H1 (cell line): ENCODE measurements around the gene CTBP2. TPM values are rescaled to one million over a fixed set of nuclear protein-coding genes. Genes with fewer than 3 reads are reported as not detected.

Source experiments
- CTCF ChIA-PET: fragments of 300-600 bp; sonication (Branson Sonifier 250); formaldehyde crosslinking; loops from one replicate; lab custom pipeline; 2021; ENCODE audit not compliant: partially characterized antibody; lab: Charles Lee
- POLR2A ChIA-PET: fragments of 300-600 bp; sonication (Branson Sonifier 250); formaldehyde crosslinking; loops from one replicate; lab custom pipeline; 2021; ENCODE audit warnings: inconsistent platforms; ENCODE audit not compliant: partially characterized antibody; lab: Charles Lee
- DNase-seq, 2 experiments: peaks; one replicate each; pipeline versions ENCODE4 v3.0.0 to v3.0.0-alpha.2; 2010 to 2022; ENCODE audit warnings: low spot score in 2 of 2, low read depth in 1 of 2, mixed read lengths in 1 of 2
- FAIRE-seq: peaks from 2 replicates; lab custom pipeline; 2011; peaks lifted over from hg19 to GRCh38; lab: Jason Lieb, UNC
- H2AFZ ChIP-seq: 2 replicates; pipeline ENCODE4 v1.8.1; 2012; ENCODE audit warnings: low read length, inconsistent platforms
- H2AK5ac ChIP-seq: 2 replicates; pipeline ENCODE4 v1.6.1; 2013; ENCODE audit warnings: low read depth, low read length
- H2BK120ac ChIP-seq: replicated peaks from 2 replicates; pipeline ENCODE3; 2013; ENCODE audit warnings: low read depth, low read length, inconsistent platforms
- H2BK12ac ChIP-seq: 2 replicates; pipeline ENCODE4 v1.6.1; 2013; ENCODE audit warnings: low read depth, low read length
- H2BK15ac ChIP-seq: 2 replicates; pipeline ENCODE4 v1.6.1; 2013; ENCODE audit warnings: low read length
- H2BK20ac ChIP-seq: 2 replicates; pipeline ENCODE4 v1.6.1; 2013; ENCODE audit warnings: low read length
- H2BK5ac ChIP-seq: 2 replicates; pipeline ENCODE4 v1.6.1; 2013; ENCODE audit warnings: low read depth, low read length
- H3K14ac ChIP-seq: 2 replicates; pipeline ENCODE4 v1.6.1; 2013; ENCODE audit warnings: inconsistent platforms; ENCODE audit not compliant: insufficient read length
- H3K18ac ChIP-seq: 2 replicates; pipeline ENCODE4 v1.6.1; 2013; ENCODE audit warnings: low read length; ENCODE audit errors: extremely low read depth
- H3K23ac ChIP-seq: 2 replicates; pipeline ENCODE4 v1.6.1; 2013; ENCODE audit warnings: inconsistent platforms; ENCODE audit not compliant: insufficient read length
- H3K23me2 ChIP-seq: 2 replicates; pipeline ENCODE4 v1.6.1; 2013; ENCODE audit warnings: low read depth, low read length
- H3K27ac ChIP-seq: 2 replicates; pipeline ENCODE4 v1.6.1; 2011; ENCODE audit warnings: low read depth, low read length, inconsistent platforms
- H3K27me3 ChIP-seq, 4 experiments: replicated peaks in 1 of 4; 1 replicate in 1 of 4; 2 replicates in 3 of 4; pipeline versions ENCODE4 v1.6.1 to v1.8.1; 2011 to 2013; ENCODE audit warnings: low read length in 3 of 4, mild to moderate bottlenecking in 3 of 4, inconsistent platforms in 2 of 4, mixed read lengths in 2 of 4, moderate library complexity in 1 of 4; ENCODE audit not compliant: control insufficient read depth in 3 of 4, insufficient read depth in 3 of 4; ENCODE audit errors: extremely low read depth in 1 of 4
- H3K36me3 ChIP-seq, 4 experiments: 2 replicates each; pipeline versions ENCODE4 v1.6.1 to v1.8.1; 2011 to 2013; ENCODE audit warnings: mild to moderate bottlenecking in 4 of 4, low read length in 3 of 4, moderate library complexity in 2 of 4, control low read depth in 1 of 4, inconsistent platforms in 1 of 4; ENCODE audit not compliant: insufficient read depth in 4 of 4, control insufficient read depth in 2 of 4
- H3K4ac ChIP-seq: replicated peaks from 2 replicates; pipeline ENCODE3; 2013; ENCODE audit warnings: low read length, low read depth, mixed read lengths, inconsistent platforms; ENCODE audit not compliant: insufficient read length
- H3K4me1 ChIP-seq, 4 experiments: replicated peaks in 1 of 4; 1 replicate in 1 of 4; 2 replicates in 3 of 4; pipeline versions ENCODE4 v1.6.1 to v1.8.1; 2011 to 2013; ENCODE audit warnings: low read length in 3 of 4, inconsistent platforms in 2 of 4, mixed read lengths in 1 of 4; ENCODE audit not compliant: insufficient read depth in 4 of 4, control insufficient read depth in 3 of 4
- H3K4me2 ChIP-seq, 2 experiments: 2 replicates each; pipeline versions ENCODE4 v1.6.1 to v1.8.1; 2011 to 2013; ENCODE audit warnings: low read depth in 2 of 2, low read length in 2 of 2, control low read depth in 1 of 2, inconsistent platforms in 1 of 2, mild to moderate bottlenecking in 1 of 2; ENCODE audit not compliant: insufficient read depth in 1 of 2
- H3K4me3 ChIP-seq, 4 experiments: fragments of 200-600, 300-600 bp in 1 of 4; sonication (generic), shearing (Covaris generic), sonication (Bioruptor Twin) in 1 of 4; 2 replicates each; pipeline versions ENCODE4 v1.5.1 to v1.8.1; 2011 to 2016; ENCODE audit warnings: low read length in 4 of 4, low read depth in 3 of 4, control low read depth in 2 of 4, inconsistent platforms in 2 of 4, mild to moderate bottlenecking in 2 of 4, mixed read lengths in 1 of 4, moderate library complexity in 1 of 4; ENCODE audit not compliant: insufficient read depth in 2 of 4; ENCODE audit errors: extremely low read depth in 1 of 4
- H3K56ac ChIP-seq: replicated peaks from 2 replicates; pipeline ENCODE3; 2013; ENCODE audit warnings: low read depth, mild to moderate bottlenecking, mixed read lengths, low read length, inconsistent platforms; ENCODE audit not compliant: insufficient read length
- H3K79me1 ChIP-seq: 2 replicates; pipeline ENCODE4 v1.6.1; 2013; ENCODE audit warnings: low read depth, low read length, control low read depth
- H3K79me2 ChIP-seq, 2 experiments: 2 replicates each; pipeline versions ENCODE4 v1.6.1 to v1.8.1; 2012 to 2013; ENCODE audit warnings: low read length in 2 of 2, mild to moderate bottlenecking in 2 of 2, inconsistent platforms in 1 of 2; ENCODE audit not compliant: insufficient read depth in 2 of 2, control insufficient read depth in 1 of 2
- H3K9ac ChIP-seq, 4 experiments: replicated peaks in 1 of 4; 1 replicate in 1 of 4; 2 replicates in 3 of 4; pipeline versions ENCODE4 v1.6.1 to v1.8.1; 2011 to 2013; ENCODE audit warnings: low read depth in 3 of 4, low read length in 3 of 4, control low read depth in 2 of 4, mild to moderate bottlenecking in 2 of 4, moderate library complexity in 2 of 4, inconsistent platforms in 1 of 4; ENCODE audit errors: extremely low read depth in 1 of 4
- H3K9me3 ChIP-seq, 2 experiments: 2 replicates each; pipeline versions ENCODE4 v1.6.1 to v1.8.1; 2012 to 2013; ENCODE audit warnings: mild to moderate bottlenecking in 2 of 2, moderate library complexity in 2 of 2, control low read depth in 1 of 2, inconsistent platforms in 1 of 2, low read depth in 1 of 2, low read length in 1 of 2, mixed read lengths in 1 of 2; ENCODE audit not compliant: insufficient read depth in 2 of 2
- H4K20me1 ChIP-seq, 2 experiments: replicated peaks in 1 of 2; 2 replicates each; pipeline versions ENCODE3 to v1.8.1; 2011 to 2013; ENCODE audit warnings: inconsistent platforms in 2 of 2, low read length in 2 of 2, mild to moderate bottlenecking in 1 of 2; ENCODE audit not compliant: insufficient read depth in 2 of 2, control insufficient read depth in 1 of 2
- H4K5ac ChIP-seq: 2 replicates; pipeline ENCODE4 v1.6.1; 2013; ENCODE audit warnings: low read length, low read depth, mixed read lengths, inconsistent platforms; ENCODE audit not compliant: insufficient read length
- H4K8ac ChIP-seq: 2 replicates; pipeline ENCODE4 v1.8.0; 2013; ENCODE audit warnings: mild to moderate bottlenecking, moderate library complexity, low read length, inconsistent platforms; ENCODE audit not compliant: insufficient read depth; ENCODE audit errors: extremely low read depth
- H4K91ac ChIP-seq: replicated peaks from 2 replicates; pipeline ENCODE3; 2013; ENCODE audit warnings: low read length, mixed read lengths, inconsistent platforms; ENCODE audit not compliant: insufficient read length
- BACH1 ChIP-seq: IDR thresholded peaks from 2 replicates; pipeline ENCODE4 v1.6.1; 2012; ENCODE audit warnings: low read length, improper control_type of control experiment
- BCL11A ChIP-seq, 2 experiments: IDR thresholded peaks; one replicate each; pipeline ENCODE4 v1.6.1; 2011; ENCODE audit warnings: low read depth in 2 of 2, low read length in 2 of 2, mild to moderate bottlenecking in 2 of 2
- CHD2 ChIP-seq: IDR thresholded peaks from 2 replicates; pipeline ENCODE4 v1.6.1; 2012; ENCODE audit warnings: low read length, improper control_type of control experiment
- CTBP2 ChIP-seq: IDR thresholded peaks from 2 replicates; pipeline ENCODE4 v1.7.0; 2011; ENCODE audit warnings: borderline replicate concordance, mild to moderate bottlenecking, moderate library complexity, mixed read lengths, low read length; ENCODE audit not compliant: insufficient read depth, insufficient read length
- GTF2F1 ChIP-seq: IDR thresholded peaks from 2 replicates; pipeline ENCODE4 v1.6.1; 2012; ENCODE audit warnings: low read depth, low read length, improper control_type of control experiment, borderline replicate concordance
- PHF8 ChIP-seq: fragments of 200-600 bp; sonication (generic); conservative IDR thresholded peaks from 2 replicates; pipeline ENCODE4 v1.7.1; 2012; ENCODE audit warnings: low read depth, mild to moderate bottlenecking, inconsistent platforms, low read length, moderate library complexity
- POLR2AphosphoS5 ChIP-seq: IDR thresholded peaks from 2 replicates; pipeline ENCODE4 v1.6.1; 2011; ENCODE audit warnings: low read depth, low read length
- RNF2 ChIP-seq: fragments of 200-900, 300-1000 bp; sonication (generic); IDR thresholded peaks from 2 replicates; pipeline ENCODE4 v1.7.1; 2016; ENCODE audit warnings: borderline replicate concordance, low read depth, mild to moderate bottlenecking, antibody characterized with exemption, low read length; ENCODE audit not compliant: poor library complexity, severe bottlenecking; ENCODE audit errors: missing control alignments
- RXRA ChIP-seq: IDR thresholded peaks from 2 replicates; pipeline ENCODE4 v1.6.1; 2011; ENCODE audit warnings: low read depth, mild to moderate bottlenecking, low read length, moderate library complexity; ENCODE audit not compliant: insufficient read depth
- SIX5 ChIP-seq: IDR thresholded peaks from 2 replicates; pipeline ENCODE4 v1.6.1; 2011; ENCODE audit warnings: mild to moderate bottlenecking, low read depth, low read length
- SP4 ChIP-seq: IDR thresholded peaks from 2 replicates; pipeline ENCODE4 v1.6.1; 2012; ENCODE audit warnings: low read length, inconsistent platforms
- SRF ChIP-seq: IDR thresholded peaks from 2 replicates; pipeline ENCODE4 v1.6.1; 2011; ENCODE audit warnings: mild to moderate bottlenecking, low read depth, low read length, moderate library complexity
- TAF7 ChIP-seq: optimal IDR thresholded peaks from 2 replicates; pipeline ENCODE3; 2011; ENCODE audit warnings: low read depth, mild to moderate bottlenecking, inconsistent platforms, low read length, moderate library complexity, borderline replicate concordance
- TCF12 ChIP-seq: IDR thresholded peaks from 2 replicates; pipeline ENCODE4 v1.6.1; 2011; ENCODE audit warnings: low read depth, mild to moderate bottlenecking, low read length
- TEAD4 ChIP-seq: IDR thresholded peaks from 2 replicates; pipeline ENCODE4 v1.6.1; 2012; ENCODE audit warnings: low read depth, low read length, inconsistent platforms, mixed read lengths
- WGBS, 2 experiments: shearing (Covaris generic) in 1 of 2; methylation state at CpG; one replicate each; pipeline versions ENCODE4 v1.1.6 to v1.1.7; 2013 to 2015; ENCODE audit warnings: low lambda C conversion rate in 2 of 2, mixed read lengths in 2 of 2, inconsistent platforms in 1 of 2, low coverage in 1 of 2, missing lambda C conversion rate in 1 of 2; ENCODE audit not compliant: insufficient replicate concordance in 2 of 2, insufficient coverage in 1 of 2, insufficient read length in 1 of 2; ENCODE audit errors: extremely low coverage in 1 of 2, missing lambda C conversion rate in 1 of 2; 5-methylcytosine and 5-hydroxymethylcytosine counted together
- polyA plus RNA-seq, 7 experiments: library from polyadenylated mRNA; depleted of rRNA in 3 of 7; stranded (reverse) in 5 of 7; unstranded in 2 of 7; fragments of >200 nt in 5 of 7; fragments of 200-250 nt in 2 of 7; gene quantifications; 1 replicate in 5 of 7; 2 replicates in 1 of 7; 4 replicates in 1 of 7; pipeline versions ENCODE4 v1.2.1 to v1.2.3, GENCODE V29; 2011 to 2013; ENCODE audit warnings: missing spikeins in 2 of 7, mixed read lengths in 2 of 7
- total RNA-seq: library from RNA; stranded (reverse); fragmentation: NEBNext Ultra II Directional; extraction: Animal tissue kit (Norgen Biotek cat#: 25700); gene quantifications from 2 replicates; pipeline ENCODE4 v1.2.1, GENCODE V29; 2021

CTBP2 gene
- total and polyA plus RNA-seq, 2 of the 8 experiments (the other 6 are each of a cell fraction or from before 2014, with no cell fraction given): 208 to 221 TPM

DNA sequence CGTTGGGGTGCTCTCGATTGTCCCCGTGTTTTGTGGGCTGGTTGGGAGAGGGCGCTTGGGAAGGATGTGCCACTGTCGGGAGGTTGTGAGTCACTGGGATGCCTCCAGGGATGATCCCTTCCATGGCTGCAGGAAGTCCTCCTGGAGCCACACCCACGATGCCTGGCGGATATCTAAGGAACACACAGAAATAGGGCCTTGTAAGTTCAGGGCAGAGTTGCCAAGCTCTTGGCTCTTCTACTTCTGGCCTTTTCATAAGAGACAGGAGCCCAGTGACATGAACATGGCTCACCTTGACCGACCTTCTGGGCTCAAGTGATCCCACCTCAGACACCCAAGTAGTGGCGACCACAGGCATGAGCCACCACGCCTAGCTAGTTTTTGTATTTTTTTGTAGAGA lies 170.8 kb downstream of the CTBP2 start:
- Histone ChIP-seq H3K4ac (no peak overlapping the region), H3K4me3 (no peak overlapping the region), H3K9ac (no peak overlapping the region), H2BK120ac (no peak overlapping the region), H4K91ac (no peak overlapping the region), H3K56ac (no peak overlapping the region), H3K18ac (no peak overlapping the region), H3K23me2 (no peaks in the 10 kb centered on the region), H4K5ac (no peak overlapping the region), H3K9me3 (no peaks in the 10 kb centered on the region), H3K36me3 (peaks cover 32 to 95% (median 56%) of the 10 kb centered on the region in 4 experiments), H3K79me1 (no peaks in the 10 kb centered on the region), H2AFZ (no peak overlapping the region), H2BK15ac (no peak overlapping the region), H2BK5ac (no peak overlapping the region), H2BK20ac (no peak overlapping the region), H3K4me1 (no peaks in the 10 kb centered on the region; a peak in 1 of 7 replicates), H3K27ac (no peak overlapping the region), H3K4me2 (no peak overlapping the region), H2AK5ac (no peak overlapping the region), H3K27me3 (no peaks in the 10 kb centered on the region), H3K23ac (no peak overlapping the region), H3K79me2 (no peaks in the 10 kb centered on the region), H2BK12ac (no peak overlapping the region), H4K8ac (no peak overlapping the region), H4K20me1 (peaks cover 11 to 14% of the 10 kb centered on the region in 2 experiments), H3K14ac (no peak overlapping the region)
- FAIRE-seq (no peak), DNase-seq (no peak)
- CTCF ChIA-PET: interaction anchor here (0.8 to 4.1 kb wide), 3 partner anchors 11 to 72 kb away, joined by 3 to 22 read pairs (median 5); no protein-coding TSS in a partner anchor
- POLR2A ChIA-PET: interaction anchor here (0.9 kb wide), 1 partner anchor 11 kb away, joined by 3 read pairs; no protein-coding TSS in a partner anchor
- 92% methylated on average over 10 of the region's 10 CpGs; no CpG with 5 or more reads in 1 of the 2 experiments for WGBS, 2 experiments
- TF ChIP-seq SIX5 (no peak), SP4 (no peak), RXRA (no peak), BCL11A (IDR thresholded peaks at IDR 0.05; ENCODE audit: low read depth in 2 of 2, low read length in 2 of 2) (no peak), TAF7 (no peak), BACH1 (no peak), TCF12 (no peak), PHF8 (no peak), SRF (no peak), RNF2 (no peak), POLR2AphosphoS5 (no peak), GTF2F1 (no peak), CHD2 (no peak), CTBP2 (no peak), TEAD4 (no peak)
